Chondrocyte (in vitro differentiated cells): ENCODE data around the gene CSNK1D. TPM values are rescaled to one million over a fixed set of nuclear protein-coding genes. Genes with fewer than 3 reads are reported as not detected.

ENCODE experiments used
- DNase-seq: peaks from one replicate; pipeline ENCODE4 v3.0.0; 2021; ENCODE audit warnings: mixed read lengths, low spot score
- H3K27ac Mint-ChIP-seq: one replicate; pipeline ENCODE4 v1.8.0; 2021; ENCODE audit warnings: mild to moderate bottlenecking, moderate library complexity, mixed read lengths; ENCODE audit not compliant: unreplicated experiment
- H3K27me3 Mint-ChIP-seq: 2 replicates; pipeline ENCODE4 v1.8.0; 2021; ENCODE audit warnings: low read depth, mixed read lengths
- H3K36me3 Mint-ChIP-seq: 2 replicates; pipeline ENCODE4 v1.8.0; 2021; ENCODE audit warnings: low read depth, mixed read lengths
- H3K4me1 Mint-ChIP-seq: 2 replicates; pipeline ENCODE4 v1.8.0; 2021; ENCODE audit warnings: low read depth, mild to moderate bottlenecking, mixed read lengths
- H3K4me3 Mint-ChIP-seq: one replicate; pipeline ENCODE4 v1.8.0; 2021; ENCODE audit warnings: mild to moderate bottlenecking, moderate library complexity, mixed read lengths; ENCODE audit not compliant: unreplicated experiment
- H3K9me3 Mint-ChIP-seq: 2 replicates; pipeline ENCODE4 v1.8.0; 2021; ENCODE audit warnings: low read depth, mixed read lengths
- total RNA-seq: library from RNA; stranded (reverse); gene quantifications from 3 replicates; pipeline ENCODE4 v1.2.1, GENCODE V29; 2021
- TF ChIP-seq, protein P1 (sequence below): fragments of 200-600 bp; sonication (generic); IDR thresholded peaks from 2 replicates; pipeline ENCODE4 v1.5.0; 2021; ENCODE audit warnings: antibody characterized with exemption, mild to moderate bottlenecking, moderate library complexity

CSNK1D gene
- total RNA-seq, 1 donor from 2014 or later, result 93.0 TPM

DNA sequence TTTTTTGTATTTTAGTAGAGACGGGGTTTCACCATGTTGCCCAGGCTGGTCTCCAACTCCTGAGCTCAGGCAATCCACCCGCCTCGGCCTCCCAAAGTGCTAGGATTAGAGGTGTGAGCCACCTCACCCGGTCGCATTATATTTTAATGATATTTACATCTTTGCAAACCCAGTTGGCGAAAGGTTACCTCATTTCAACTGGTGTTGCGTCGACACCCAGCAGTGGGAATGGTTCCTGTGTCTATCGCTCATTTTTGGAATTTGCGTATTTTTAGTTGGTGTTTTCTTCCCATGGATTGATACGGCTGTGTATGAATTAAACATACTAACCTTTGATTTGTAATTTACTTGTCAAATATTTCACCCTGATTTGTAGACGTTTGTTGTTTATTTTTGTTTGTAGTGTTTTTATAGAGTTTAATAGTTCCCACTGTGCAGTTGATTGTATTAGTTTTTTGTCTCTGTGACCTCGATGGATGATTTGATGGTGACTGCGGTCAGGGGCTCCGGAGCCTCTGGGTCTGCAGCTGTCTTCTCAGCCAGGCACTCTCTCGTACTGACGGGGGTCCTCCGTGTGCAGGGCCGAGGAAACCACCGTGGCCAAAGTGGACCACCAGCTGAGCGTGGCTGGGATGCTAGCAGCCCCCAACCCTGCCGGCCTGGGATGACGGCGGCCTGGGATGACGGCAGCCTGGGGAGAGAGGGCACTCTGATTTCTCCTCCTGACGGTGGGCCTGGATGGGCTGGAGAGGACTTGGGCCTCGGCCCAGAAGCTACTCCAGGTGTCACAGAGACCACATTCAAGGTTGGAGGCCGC is 39.9 kb upstream of the CSNK1D start:
- TF ChIP-seq, protein P1, sequence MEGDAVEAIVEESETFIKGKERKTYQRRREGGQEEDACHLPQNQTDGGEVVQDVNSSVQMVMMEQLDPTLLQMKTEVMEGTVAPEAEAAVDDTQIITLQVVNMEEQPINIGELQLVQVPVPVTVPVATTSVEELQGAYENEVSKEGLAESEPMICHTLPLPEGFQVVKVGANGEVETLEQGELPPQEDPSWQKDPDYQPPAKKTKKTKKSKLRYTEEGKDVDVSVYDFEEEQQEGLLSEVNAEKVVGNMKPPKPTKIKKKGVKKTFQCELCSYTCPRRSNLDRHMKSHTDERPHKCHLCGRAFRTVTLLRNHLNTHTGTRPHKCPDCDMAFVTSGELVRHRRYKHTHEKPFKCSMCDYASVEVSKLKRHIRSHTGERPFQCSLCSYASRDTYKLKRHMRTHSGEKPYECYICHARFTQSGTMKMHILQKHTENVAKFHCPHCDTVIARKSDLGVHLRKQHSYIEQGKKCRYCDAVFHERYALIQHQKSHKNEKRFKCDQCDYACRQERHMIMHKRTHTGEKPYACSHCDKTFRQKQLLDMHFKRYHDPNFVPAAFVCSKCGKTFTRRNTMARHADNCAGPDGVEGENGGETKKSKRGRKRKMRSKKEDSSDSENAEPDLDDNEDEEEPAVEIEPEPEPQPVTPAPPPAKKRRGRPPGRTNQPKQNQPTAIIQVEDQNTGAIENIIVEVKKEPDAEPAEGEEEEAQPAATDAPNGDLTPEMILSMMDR, result no peak
- no peaks in the 10 kb centered on the region for H3K9me3 Mint-ChIP-seq
- no peak overlapping the region for H3K27ac Mint-ChIP-seq
- no peaks in the 10 kb centered on the region for H3K4me1 Mint-ChIP-seq
- peaks cover 30% of the 10 kb centered on the region for H3K27me3 Mint-ChIP-seq
- no peaks in the 10 kb centered on the region for H3K36me3 Mint-ChIP-seq
- no peak overlapping the region for H3K4me3 Mint-ChIP-seq
- DNase-seq, result no peak

DNA sequence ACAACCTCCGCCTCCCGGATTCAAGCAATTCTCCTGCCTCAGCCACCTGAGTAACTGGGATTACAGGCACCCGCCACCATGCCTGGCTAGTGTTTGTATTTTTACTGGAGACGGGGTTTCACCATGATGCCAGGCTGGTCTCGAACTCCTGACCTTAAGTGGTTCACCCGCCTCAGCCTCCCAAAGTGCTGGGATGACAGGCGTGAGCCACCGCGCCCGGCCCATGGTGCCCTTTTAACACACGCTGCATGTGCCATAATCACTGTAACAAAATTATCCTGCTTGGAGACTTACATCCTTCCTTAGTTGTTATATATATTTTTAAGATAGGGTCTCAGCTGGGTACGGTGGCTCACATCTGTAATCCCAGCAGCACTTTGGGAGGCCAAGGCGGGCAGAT is 38.5 kb upstream of the CSNK1D start:
- Mint-ChIP-seq H3K9me3 (no peaks in the 10 kb centered on the region), H3K4me3 (no peak overlapping the region), H3K27ac (no peak overlapping the region), H3K36me3 (no peaks in the 10 kb centered on the region), H3K27me3 (peaks cover 35% of the 10 kb centered on the region), H3K4me1 (no peaks in the 10 kb centered on the region)
- no peak for DNase-seq
- TF ChIP-seq, protein P1, result no peak

DNA sequence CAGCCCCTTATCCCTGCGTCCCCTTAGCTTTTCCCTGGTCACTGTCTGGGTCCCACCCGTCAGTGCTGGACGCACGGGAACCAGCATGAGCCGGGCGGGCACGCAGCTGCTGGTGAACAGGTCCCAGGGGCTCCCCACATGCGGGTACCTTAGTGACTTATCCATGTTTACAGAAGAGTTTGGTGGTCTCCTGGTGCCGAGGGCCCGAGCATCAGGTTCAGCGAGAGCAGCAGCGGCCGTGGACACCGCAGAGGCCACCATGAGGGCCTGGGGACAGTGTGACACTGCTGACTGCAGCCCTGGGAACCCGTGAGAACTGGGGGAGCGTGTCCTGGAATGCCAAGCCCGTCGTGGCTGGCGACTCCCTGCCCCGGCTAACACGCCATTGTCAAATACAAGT is 37.4 kb upstream of the CSNK1D start:
- H3K4me3 Mint-ChIP-seq, result no peak overlapping the region

DNA sequence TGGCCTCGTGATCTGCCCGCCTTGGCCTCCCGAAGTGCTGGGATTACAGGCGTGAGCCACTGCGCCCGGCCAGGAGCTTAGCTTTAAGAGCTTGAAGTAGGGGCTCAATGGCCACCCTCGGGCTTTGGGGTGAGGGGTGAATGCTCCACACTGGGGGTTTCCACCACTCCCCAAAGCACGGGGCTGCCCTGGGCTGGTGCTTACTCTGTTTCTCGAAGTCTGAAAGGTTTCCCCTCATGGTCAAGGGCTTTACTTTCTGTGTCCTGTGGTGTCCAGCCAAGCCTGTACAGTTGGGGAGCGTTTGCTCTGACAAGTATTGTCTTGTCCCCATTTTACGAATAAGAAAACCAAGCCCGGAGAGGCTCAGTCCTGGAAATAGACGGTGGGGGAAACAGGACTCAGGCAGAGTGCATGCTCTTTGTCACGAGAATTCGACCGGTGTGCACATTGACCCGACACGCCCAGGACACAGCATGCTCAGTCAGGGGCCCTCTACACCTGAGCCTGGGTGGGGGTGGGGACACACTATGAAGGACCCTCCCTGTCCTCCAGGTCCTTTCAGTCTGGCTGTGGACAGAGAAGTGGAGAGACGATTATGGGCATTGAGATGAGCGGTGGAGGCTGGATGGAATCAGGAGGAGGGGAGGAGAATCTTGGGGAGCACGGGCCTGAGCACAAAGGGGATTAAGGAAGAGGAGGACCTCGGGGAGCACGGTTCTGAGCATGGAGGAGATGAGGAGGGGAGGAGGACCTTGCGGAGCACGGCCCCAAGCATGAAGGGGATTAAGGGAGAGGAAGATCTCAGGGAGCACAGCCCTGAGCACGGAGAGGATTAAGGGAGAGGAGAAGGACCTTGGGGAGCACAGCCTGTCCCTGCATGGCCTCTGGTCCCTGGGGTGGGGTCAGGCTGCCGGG is 36.4 kb upstream of the CSNK1D start:
- no peak overlapping the region for H3K27ac Mint-ChIP-seq
- H3K4me1 Mint-ChIP-seq, result no peaks in the 10 kb centered on the region
- H3K36me3 Mint-ChIP-seq, result no peaks in the 10 kb centered on the region
- TF ChIP-seq, protein P1, result no peak
- no peak for DNase-seq
- H3K27me3 Mint-ChIP-seq, result peaks cover 30% of the 10 kb centered on the region
- H3K4me3 Mint-ChIP-seq, result no peak overlapping the region
- H3K9me3 Mint-ChIP-seq, result no peaks in the 10 kb centered on the region

More for the DNA sequence above, 37.4 kb upstream of the CSNK1D start:
- DNase-seq, result no peak
- TF ChIP-seq, protein P1, result no peak
- Mint-ChIP-seq H3K9me3 (no peaks in the 10 kb centered on the region), H3K4me1 (no peaks in the 10 kb centered on the region), H3K36me3 (no peaks in the 10 kb centered on the region), H3K27me3 (peaks cover 34% of the 10 kb centered on the region), H3K27ac (no peak overlapping the region)

DNA sequence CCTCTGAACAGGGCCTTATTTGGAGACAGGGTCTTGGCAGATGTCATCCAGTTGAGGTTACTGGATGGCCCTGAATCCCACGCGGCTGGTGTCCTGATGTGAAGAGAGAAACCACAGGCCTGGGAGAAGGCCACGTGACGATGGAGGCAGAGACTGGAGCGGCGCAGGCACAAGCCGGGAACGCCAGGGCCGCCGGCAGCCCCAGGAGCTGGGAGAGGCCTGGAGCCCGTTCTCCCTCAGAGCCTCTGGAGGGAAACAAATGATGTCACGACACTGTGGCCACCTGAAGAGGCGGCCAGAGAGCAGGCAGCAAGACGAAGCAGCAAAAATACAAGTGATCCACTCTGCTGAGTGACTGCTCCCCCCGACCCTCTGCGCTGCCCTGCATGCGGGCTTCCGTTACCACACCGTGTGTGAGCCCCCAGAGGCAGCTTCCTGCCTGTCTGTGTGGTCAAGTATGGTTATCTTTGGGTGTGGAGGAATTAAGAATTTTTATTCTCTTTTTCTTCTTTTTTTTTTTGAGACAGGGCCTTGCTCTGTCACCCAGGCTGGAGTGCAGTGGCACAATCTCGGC is 32.3 kb upstream of the CSNK1D start:
- Mint-ChIP-seq H3K9me3 (no peaks in the 10 kb centered on the region), H3K27ac (no peak overlapping the region), H3K36me3 (no peaks in the 10 kb centered on the region), H3K4me3 (no peak overlapping the region), H3K4me1 (peaks cover 3% of the 10 kb centered on the region), H3K27me3 (peaks cover 17% of the 10 kb centered on the region)
- TF ChIP-seq, protein P1, result no peak
- no peak for DNase-seq
